MG63 (cell line): ENCODE measurements around the gene MINPP1. TPM values are rescaled to one million over a fixed set of nuclear protein-coding genes. Genes with fewer than 3 reads are reported as not detected.

Experiments used
- DNase-seq: peaks from one replicate; pipeline ENCODE4 v3.0.0-alpha.2; 2020
- H3K27me3 ChIP-seq: fragments of 250-450 bp; sonication (Bioruptor Pico); 2 replicates; pipeline ENCODE4 v1.5.1; 2020; ENCODE audit warnings: mild to moderate bottlenecking, moderate library complexity
- H3K36me3 ChIP-seq: fragments of 250-450 bp; sonication (Bioruptor Pico); 2 replicates; pipeline ENCODE4 v1.5.1; 2020; ENCODE audit warnings: mild to moderate bottlenecking, moderate library complexity
- H3K4me3 ChIP-seq: fragments of 250-450 bp; sonication (Bioruptor Pico); 2 replicates; pipeline ENCODE4 v1.5.1; 2020; ENCODE audit warnings: mild to moderate bottlenecking, moderate library complexity
- H3K9me3 ChIP-seq: fragments of 250-450 bp; sonication (Bioruptor Pico); 2 replicates; pipeline ENCODE4 v1.5.1; 2020; ENCODE audit warnings: mild to moderate bottlenecking, moderate library complexity
- total RNA-seq: library from RNA; depleted of rRNA; stranded (reverse); fragments of >200 nt; shearing (Covaris generic); gene quantifications from 2 replicates; pipeline ENCODE4 v1.2.3, GENCODE V29; 2014; ENCODE audit warnings: low replicate concordance

Gene MINPP1
- total RNA-seq, 1 experiment from 2014 or later, result 20.4 TPM

- Histone ChIP-seq H3K36me3 (peaks cover 26% of the 10 kb centered on the region), H3K4me3 (no peak overlapping the region), H3K27me3 (no peaks in the 10 kb centered on the region), H3K9me3 (no peaks in the 10 kb centered on the region)
- no peak for DNase-seq
Observed at GRCh38 chr10:87508837-87509236, 4.1 kb downstream of the MINPP1 start.

DNA sequence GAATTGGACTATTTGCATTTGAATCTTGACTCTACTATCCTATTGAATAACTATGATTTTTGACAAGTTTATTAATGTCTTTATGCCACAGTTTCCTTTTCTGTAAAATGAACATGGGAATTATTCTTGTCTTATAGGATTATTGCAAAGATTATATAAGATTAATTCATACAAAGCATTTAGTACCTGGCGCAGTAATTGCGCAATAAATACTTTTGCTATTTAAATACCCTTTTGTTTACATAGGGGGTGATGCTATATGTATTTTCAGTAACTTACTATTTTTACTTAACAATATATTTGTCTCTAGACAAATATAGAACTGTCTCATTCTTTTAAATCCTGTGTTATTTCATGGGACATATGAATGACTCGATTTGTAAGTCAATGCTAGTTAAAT is 5.3 kb downstream of the MINPP1 start:
- H3K27me3 ChIP-seq, result no peaks in the 10 kb centered on the region
- H3K4me3 ChIP-seq, result no peak overlapping the region
- peaks cover 36% of the 10 kb centered on the region for H3K36me3 ChIP-seq
- no peaks in the 10 kb centered on the region for H3K9me3 ChIP-seq
- no peak for DNase-seq

DNA sequence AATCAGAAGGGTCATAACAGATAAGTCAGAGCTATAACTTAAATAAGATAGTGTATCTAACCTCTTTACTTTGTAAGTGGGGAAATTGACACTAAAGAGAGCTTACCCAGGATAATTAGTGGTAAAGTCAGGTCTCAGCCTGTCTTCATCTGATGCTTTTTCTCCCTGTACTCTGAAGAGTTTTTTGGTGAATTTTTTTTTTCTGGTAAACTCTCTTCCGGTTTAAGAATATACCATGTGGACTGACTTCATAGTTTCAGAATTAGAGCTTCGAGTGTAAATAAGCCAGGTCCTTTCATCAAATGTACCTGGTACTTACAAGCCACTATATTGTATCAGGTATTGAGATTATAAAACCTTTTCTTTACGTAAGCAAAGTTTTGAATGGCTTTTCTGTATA is 6.8 kb downstream of the MINPP1 start:
- Histone ChIP-seq H3K4me3 (no peak overlapping the region), H3K27me3 (no peaks in the 10 kb centered on the region), H3K9me3 (no peaks in the 10 kb centered on the region), H3K36me3 (peaks cover 38% of the 10 kb centered on the region)
- no peak for DNase-seq

DNA sequence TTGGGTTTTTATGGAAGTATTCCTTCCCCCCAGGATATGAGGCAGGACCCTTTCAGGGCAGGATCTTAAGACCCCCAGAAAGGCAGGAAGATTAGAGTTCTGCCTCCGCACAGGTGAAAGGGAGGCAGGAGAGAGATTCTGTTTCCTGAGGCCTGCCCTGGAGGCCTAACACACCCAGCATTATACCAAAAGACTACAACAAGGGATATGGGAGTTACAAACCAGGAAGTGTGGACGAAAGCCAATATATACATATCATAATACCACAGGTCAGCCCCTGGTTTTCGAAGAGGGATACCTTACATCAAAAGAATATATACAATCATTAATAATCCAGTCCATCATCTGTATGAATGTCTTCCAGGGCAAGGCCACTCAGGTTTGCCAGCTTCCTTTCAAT is 14.2 kb downstream of the MINPP1 start:
- no peaks in the 10 kb centered on the region for H3K9me3 ChIP-seq
- no peak overlapping the region for H3K4me3 ChIP-seq
- H3K36me3 ChIP-seq, result peaks cover 19% of the 10 kb centered on the region
- H3K27me3 ChIP-seq, result no peaks in the 10 kb centered on the region
- no peak for DNase-seq

GRCh38 chr10:87519582-87519981 is 14.9 kb downstream of the MINPP1 start:
- Histone ChIP-seq H3K27me3 (no peaks in the 10 kb centered on the region), H3K9me3 (no peaks in the 10 kb centered on the region), H3K4me3 (no peak overlapping the region), H3K36me3 (peaks cover 17% of the 10 kb centered on the region)
- no peak for DNase-seq

DNA sequence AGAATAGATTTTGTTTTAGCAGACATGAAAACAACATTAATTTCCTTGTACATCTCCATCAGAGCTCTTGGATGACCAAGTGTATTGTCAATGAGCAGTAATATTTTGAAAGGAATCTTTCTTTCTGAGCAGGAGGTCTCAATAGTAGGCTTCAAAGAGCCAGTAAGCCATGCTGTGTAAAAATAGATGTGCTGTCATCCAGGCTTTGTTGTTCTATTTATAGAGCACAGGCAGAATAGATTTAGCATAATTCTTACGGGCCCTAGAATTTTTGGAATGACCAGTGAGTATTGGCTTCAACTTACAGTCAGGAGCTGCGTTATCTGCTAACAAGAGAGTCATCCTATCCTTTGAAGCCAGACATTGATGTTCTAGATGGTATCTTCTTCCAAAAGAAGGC is 19.0 kb downstream of the MINPP1 start:
- no peaks in the 10 kb centered on the region for H3K27me3 ChIP-seq
- H3K36me3 ChIP-seq, result peaks cover 25% of the 10 kb centered on the region
- no peak for DNase-seq

DNA sequence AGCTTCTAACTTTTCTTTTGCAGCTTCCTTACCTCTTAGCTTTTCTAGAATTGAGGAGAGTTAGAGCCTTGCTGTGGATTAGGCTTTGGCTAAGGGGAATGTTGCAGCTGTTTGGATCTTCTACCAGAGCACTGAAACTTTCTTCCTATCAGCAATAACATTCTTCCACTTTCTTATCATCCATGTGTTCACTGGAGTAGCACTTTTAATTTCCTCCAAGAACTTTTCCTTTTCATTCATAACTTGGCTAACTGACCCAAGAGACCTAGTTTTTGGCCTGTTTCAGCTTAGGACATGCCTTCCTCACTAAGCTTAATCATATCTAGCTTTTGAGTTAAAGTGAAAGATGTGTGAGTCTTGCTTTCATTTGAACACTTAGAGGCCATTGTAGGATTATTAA is 19.6 kb downstream of the MINPP1 start:
- peaks cover 25% of the 10 kb centered on the region for H3K36me3 ChIP-seq
- H3K9me3 ChIP-seq, result peaks cover 12% of the 10 kb centered on the region
- H3K27me3 ChIP-seq, result no peaks in the 10 kb centered on the region
- no peak for DNase-seq
- no peak overlapping the region for H3K4me3 ChIP-seq

More for the DNA sequence above, 19.0 kb downstream of the MINPP1 start:
- Histone ChIP-seq H3K9me3 (peaks cover 11% of the 10 kb centered on the region), H3K4me3 (no peak overlapping the region)

DNA sequence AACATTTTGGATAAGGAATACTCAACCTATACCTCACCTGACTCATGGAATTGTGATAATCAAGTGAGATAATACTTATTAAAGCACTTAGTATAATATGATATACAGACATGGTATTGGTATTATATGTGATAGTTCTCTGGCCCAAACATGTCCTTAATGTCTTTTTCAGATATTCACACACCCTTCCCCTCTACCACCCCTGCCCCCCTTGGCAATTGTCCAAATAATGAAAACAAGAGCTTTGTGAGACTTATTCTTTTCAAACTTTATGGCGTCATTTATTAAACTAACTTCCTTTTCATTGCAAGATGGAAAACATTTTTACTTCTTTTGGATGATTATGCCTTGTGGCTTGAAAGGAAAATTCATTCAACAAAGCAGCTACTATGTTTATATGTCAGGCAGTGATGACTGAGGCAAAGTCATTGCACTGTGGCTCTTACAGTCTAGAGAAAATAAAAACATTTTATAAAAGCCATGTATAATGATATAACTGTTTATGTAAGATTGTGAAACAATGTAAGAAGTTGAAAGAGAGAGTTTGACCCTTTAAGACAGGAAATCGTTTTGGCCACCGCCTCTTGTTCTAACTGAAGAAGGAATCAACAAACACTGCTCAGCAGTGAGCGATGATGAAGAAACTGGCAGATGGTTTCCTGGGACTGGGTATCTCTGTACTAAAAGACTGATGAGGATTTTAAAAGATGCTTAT is 27.4 kb downstream of the MINPP1 start:
- H3K27me3 ChIP-seq, result no peaks in the 10 kb centered on the region
- no peak overlapping the region for H3K4me3 ChIP-seq
- H3K9me3 ChIP-seq, result peaks cover 2% of the 10 kb centered on the region; the same call in 1 of the 2 replicates
- peak; percentile 67 for DNase-seq
- peaks cover 11% of the 10 kb centered on the region; the same call in 1 of the 2 replicates for H3K36me3 ChIP-seq

GRCh38 chr10:87532696-87533095 is 28.0 kb downstream of the MINPP1 start:
- Histone ChIP-seq H3K9me3 (peaks cover 2% of the 10 kb centered on the region; the same call in 1 of the 2 replicates), H3K36me3 (peaks cover 11% of the 10 kb centered on the region; the same call in 1 of the 2 replicates), H3K27me3 (no peaks in the 10 kb centered on the region), H3K4me3 (no peak overlapping the region)
- no peak for DNase-seq

DNA sequence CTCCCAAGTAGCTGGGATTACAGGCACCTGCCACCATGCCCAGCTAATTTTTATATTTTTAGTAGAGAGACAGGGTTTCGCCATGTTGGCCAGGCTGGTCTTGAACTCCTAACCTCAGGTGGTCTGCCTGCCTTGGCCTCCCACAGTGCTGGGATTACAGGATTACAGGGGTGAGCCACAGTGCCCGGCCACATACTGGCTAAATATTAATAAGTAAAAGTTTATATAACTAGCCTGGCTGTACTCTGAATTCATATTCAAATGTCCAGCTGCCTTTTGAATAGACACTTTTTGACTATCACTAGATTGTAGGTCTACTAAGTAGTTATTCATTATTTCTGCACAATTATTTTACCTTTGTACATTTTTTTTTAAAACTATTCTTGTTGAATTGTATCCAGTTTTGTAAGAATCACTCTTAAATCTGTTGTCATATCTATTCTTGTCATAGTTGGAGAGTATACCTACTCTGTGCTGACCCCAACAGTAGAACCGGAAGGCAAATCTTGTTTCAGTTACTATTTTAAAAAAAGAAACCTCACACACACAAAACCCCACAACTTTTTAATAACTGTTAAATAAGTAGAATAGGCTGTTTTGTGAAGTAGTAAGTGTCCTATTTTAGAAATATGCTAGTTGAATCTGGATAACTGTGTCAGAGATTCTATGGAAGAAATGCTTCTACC is 29.6 kb downstream of the MINPP1 start:
- Histone ChIP-seq H3K36me3 (0 out of 2 replicates have a peak, but pooled peaks cover 8% of the 10 kb centered on the region), H3K27me3 (no peaks in the 10 kb centered on the region), H3K9me3 (no peaks in the 10 kb centered on the region), H3K4me3 (no peak overlapping the region)
- DNase-seq, result no peak

DNA sequence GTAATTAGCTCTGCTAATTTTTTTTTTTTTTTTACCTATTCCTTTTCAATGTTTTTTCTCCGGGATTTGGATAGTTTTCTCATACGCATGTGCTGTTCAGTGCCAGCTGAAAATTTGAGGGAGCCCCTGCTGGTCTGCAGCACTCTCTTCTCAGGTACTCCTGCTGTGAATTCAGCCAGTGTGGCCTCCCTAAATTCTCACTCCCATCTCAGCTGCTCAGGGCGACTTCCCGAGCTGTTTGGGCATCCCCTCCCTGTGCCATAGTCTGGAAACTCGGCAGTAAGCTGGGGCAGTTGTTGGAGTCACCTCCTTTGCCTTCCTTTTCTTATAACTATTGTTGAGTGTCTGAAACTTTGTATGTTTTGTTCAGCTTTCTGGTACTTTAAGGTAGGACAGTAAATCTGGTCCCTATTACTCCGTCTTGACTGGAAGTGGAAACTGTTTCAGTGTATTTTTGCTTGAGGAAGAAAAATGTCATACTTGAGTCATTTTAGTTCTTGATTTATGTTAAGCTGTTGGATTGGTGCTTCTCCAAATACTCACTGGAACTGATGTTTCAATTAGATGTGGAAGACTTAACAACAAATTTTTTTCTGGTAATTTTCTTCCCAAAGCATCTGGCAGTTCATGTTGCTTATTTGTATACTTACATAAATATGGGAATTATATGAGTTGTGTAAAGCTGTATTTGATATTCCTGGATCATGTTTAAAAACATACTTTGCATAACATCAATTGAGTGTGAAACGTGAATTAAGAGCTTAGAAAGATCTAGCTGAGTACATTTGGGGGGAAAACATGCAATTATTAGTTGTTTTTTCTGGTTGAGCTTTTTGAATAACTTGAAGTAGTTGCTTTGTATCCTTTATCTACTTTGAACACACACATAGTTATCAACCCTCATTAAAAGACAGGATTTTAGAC is 33.7 kb downstream of the MINPP1 start:
- Histone ChIP-seq H3K4me3 (no peak overlapping the region), H3K36me3 (peaks cover 10% of the 10 kb centered on the region), H3K27me3 (no peaks in the 10 kb centered on the region), H3K9me3 (no peaks in the 10 kb centered on the region; the same call in 1 of the 2 replicates)
- DNase-seq, result no peak

DNA sequence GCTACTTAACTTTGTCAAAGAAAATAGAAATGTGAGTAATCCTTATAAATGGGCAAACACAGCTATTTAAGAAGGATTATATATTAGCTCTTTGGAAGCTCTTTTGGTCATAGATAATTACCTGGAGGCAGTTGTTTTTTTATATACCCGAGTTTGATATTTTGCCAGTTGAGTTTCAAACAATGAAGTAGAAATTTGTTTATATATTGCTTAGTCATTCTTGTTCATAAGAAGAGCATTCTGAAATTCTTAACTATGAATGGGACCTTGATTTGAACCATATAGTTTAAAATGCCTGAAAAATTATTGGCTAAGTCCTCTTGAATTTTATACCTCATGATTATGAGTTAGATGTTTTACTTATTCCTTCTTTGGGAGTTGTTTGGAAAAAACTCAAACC is 36.4 kb downstream of the MINPP1 start:
- Histone ChIP-seq H3K27me3 (no peaks in the 10 kb centered on the region), H3K9me3 (no peaks in the 10 kb centered on the region; the same call in 1 of the 2 replicates), H3K36me3 (peaks cover 16% of the 10 kb centered on the region), H3K4me3 (no peak overlapping the region)
- DNase-seq, result no peak

- Histone ChIP-seq H3K4me3 (no peak overlapping the region), H3K9me3 (no peaks in the 10 kb centered on the region; the same call in 1 of the 2 replicates), H3K27me3 (no peaks in the 10 kb centered on the region), H3K36me3 (peaks cover 16% of the 10 kb centered on the region)
- no peak for DNase-seq
Observed at GRCh38 chr10:87544721-87545120, 40.0 kb downstream of the MINPP1 start.

DNA sequence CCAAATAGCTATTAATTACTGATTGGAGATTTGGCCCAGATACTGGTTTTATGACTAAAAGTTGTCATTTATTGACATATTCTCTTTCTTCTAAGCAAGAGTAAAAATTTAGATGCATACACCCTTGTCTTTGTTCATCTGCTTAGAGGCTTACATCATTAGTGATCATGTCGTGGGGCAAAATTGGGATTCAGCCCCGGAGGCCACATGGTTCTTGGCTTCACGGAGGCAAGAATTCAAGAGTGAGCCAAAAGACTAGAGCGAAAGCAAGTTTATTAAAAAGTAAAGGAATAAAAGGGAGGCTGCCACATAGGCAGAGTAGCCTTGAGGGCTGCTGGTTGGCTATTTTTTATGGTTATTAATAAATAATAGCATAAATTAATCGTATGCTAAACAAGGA is 41.1 kb downstream of the MINPP1 start:
- no peak for DNase-seq
- Histone ChIP-seq H3K9me3 (no peaks in the 10 kb centered on the region; the same call in 1 of the 2 replicates), H3K27me3 (no peaks in the 10 kb centered on the region), H3K4me3 (no peak overlapping the region), H3K36me3 (peaks cover 16% of the 10 kb centered on the region)

DNA sequence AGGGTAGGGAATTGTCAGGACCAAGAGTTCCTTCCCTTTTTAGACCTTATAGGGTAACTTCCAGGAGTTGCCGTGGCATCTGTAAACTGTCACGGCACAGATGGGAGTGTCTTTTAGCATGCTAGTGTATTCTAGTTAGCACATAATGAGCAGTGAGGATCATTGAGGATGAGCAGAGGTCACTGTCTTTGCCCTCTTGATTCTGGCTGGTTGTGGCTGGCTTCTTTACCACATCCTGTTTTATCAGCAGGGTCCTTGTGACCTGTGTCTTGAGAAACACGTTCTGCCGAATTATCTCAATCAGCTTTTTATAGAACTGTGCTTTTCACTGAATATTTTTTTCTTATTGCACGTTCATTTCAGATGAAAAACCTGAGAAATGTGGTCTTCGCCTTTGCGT is 41.5 kb downstream of the MINPP1 start:
- peaks cover 16% of the 10 kb centered on the region for H3K36me3 ChIP-seq
- no peaks in the 10 kb centered on the region for H3K27me3 ChIP-seq
- H3K4me3 ChIP-seq, result no peak overlapping the region
- H3K9me3 ChIP-seq, result no peaks in the 10 kb centered on the region; the same call in 1 of the 2 replicates
- DNase-seq, result no peak

DNA sequence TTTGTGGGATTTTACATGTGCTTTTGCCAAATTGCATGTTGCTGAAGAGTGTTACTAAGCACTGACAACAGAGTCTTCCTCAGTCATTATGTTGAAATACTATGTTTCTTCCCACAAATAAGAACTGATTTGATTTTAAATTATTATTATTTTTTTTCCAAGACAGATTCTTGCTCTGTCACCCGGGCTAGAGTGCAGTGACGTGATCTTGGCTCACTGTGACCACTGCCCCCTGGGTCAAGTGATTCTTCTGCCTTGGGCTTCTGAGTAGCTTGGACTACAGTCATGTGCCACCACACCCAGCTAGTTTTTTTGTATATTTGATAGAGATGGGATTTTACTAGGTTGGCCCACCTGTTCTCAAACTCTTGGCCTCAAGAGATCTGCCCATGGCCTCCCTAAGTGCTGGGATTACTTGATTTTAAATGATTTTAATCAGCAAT is 42.3 kb downstream of the MINPP1 start:
- H3K36me3 ChIP-seq, result peaks cover 16% of the 10 kb centered on the region
- no peak overlapping the region for H3K4me3 ChIP-seq
- no peaks in the 10 kb centered on the region for H3K27me3 ChIP-seq
- H3K9me3 ChIP-seq, result no peaks in the 10 kb centered on the region; the same call in 1 of the 2 replicates
- DNase-seq, result peak; percentile 47
